ENCODE results near the gene CA10.

The CA10 gene

DNA sequence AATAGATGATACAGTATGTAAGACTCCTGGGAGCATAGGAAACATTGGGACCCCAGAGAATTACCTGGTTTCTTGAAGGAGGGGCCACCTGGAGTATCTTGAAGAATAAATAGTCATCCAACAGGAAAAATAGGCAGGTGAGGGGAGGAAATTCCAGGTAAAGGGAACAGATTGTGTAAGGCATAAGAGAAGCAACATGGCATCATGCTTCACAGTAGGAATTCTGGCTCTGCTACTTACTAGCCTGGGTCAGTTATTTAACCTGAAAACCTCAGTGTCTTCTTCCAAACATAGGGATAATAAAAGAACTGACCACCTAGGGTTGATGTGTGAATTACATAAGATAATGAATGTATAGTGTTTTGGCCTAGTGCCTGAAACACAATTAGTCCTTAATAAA lies 122.1 kb downstream of the CA10 start:
- H3K4me1 ChIP-seq (ENCODE audit: insufficient read depth, low read length) = no peaks in the 10 kb centered on the region
- H3K36me3 ChIP-seq (ENCODE audit: insufficient read depth, low read length) = no peaks in the 10 kb centered on the region
- H3K4me3 ChIP-seq (ENCODE audit: low read depth in 1 of 2, low read length in 2 of 2) = no peak overlapping the region
- no peak overlapping the region for H3K27ac ChIP-seq (ENCODE audit: low read depth, low read length)
- H3K9ac ChIP-seq (ENCODE audit: low read length) = no peak overlapping the region
- H3K27me3 ChIP-seq (ENCODE audit: control insufficient read depth in 1 of 2, insufficient read depth in 2 of 2, low read length in 2 of 2) = no peaks in the 10 kb centered on the region
- no peaks in the 10 kb centered on the region for H3K9me3 ChIP-seq (ENCODE audit: low read length)

DNA sequence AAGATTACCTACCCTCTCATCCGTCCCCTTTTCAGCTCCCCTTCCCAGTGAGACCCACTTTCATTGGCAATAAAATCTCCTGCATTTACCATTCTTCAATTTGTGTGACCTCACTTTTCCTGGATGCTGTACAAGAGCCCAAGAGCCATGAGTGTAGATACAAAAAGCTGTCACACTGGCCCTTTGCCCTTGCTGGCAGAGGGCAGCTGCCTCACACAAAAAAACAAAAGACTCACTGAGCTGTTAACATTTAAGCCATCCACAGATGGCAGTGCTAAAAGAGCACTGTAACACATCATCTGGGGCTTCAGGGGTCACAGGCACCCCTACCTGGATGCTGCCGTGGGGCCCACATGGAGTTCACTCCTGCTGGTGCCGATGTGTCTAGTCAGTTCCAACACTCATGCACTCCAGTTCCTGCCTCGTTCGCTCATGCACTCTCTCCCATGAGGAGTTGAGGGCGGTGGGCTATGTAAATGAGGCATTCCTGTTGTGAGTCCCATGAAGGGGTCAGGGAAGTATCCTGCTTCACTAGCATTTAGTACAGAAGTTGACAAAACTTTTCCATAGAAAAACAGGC lies 123.1 kb downstream of the CA10 start:
- Histone ChIP-seq H3K4me3 (ENCODE audit: low read depth in 1 of 2, low read length in 2 of 2) (no peak overlapping the region), H3K27me3 (ENCODE audit: control insufficient read depth in 1 of 2, insufficient read depth in 2 of 2, low read length in 2 of 2) (no peaks in the 10 kb centered on the region), H3K27ac (ENCODE audit: low read depth, low read length) (no peak overlapping the region), H3K9me3 (ENCODE audit: low read length) (no peaks in the 10 kb centered on the region), H3K4me1 (ENCODE audit: insufficient read depth, low read length) (no peaks in the 10 kb centered on the region), H3K36me3 (ENCODE audit: insufficient read depth, low read length) (no peaks in the 10 kb centered on the region), H3K9ac (ENCODE audit: low read length) (no peak overlapping the region)

DNA sequence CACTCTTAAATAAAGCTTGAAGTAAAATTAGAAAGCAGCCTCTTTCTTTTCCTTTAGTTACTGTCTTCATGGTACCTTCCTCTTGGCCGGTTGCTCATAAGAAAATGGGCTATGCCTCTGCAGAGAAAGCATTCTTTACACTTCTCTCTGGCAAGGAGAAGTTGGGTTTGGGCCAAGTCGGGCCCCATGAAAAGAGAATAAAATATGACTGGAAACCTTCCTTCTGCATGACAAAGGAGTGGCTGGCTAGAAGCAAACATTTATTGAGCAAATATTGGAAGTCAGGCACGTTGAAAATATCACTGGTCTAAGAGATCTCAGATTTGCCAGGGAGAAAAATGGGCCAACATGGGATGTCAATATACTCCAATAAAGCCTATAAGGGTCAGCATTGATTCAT lies 126.1 kb downstream of the CA10 start:
- H3K27me3 ChIP-seq (ENCODE audit: control insufficient read depth in 1 of 2, insufficient read depth in 2 of 2, low read length in 2 of 2) = no peaks in the 10 kb centered on the region
- H3K27ac ChIP-seq (ENCODE audit: low read depth, low read length) = no peak overlapping the region
- no peak overlapping the region for H3K9ac ChIP-seq (ENCODE audit: low read length)
- no peak overlapping the region for H3K4me3 ChIP-seq (ENCODE audit: low read depth in 1 of 2, low read length in 2 of 2)
- no peaks in the 10 kb centered on the region for H3K36me3 ChIP-seq (ENCODE audit: insufficient read depth, low read length)
- H3K4me1 ChIP-seq (ENCODE audit: insufficient read depth, low read length) = no peaks in the 10 kb centered on the region
- H3K9me3 ChIP-seq (ENCODE audit: low read length) = no peaks in the 10 kb centered on the region

DNA sequence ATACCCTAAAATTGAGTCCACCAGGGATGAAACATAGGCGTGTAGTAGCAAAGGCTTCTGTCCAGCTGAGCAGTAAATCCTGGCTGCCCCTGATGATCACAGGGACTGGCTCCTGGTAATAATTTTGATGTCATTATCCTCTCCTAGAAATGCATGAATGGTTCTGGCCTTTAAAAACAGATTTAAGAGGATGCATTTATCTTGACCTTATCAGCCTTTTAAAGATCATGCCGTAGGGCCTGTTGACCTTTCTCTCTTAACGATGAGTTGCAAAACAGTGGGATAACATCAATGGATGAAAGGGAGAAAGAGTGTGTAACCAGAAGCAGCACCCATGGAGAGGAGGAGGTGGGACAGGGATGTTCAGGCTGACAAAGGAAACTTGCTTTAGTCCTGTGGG lies 128.5 kb downstream of the CA10 start:
- H3K9me3 ChIP-seq (ENCODE audit: low read length) = no peaks in the 10 kb centered on the region
- no peaks in the 10 kb centered on the region for H3K36me3 ChIP-seq (ENCODE audit: insufficient read depth, low read length)
- no peak overlapping the region for H3K27ac ChIP-seq (ENCODE audit: low read depth, low read length)
- no peaks in the 10 kb centered on the region for H3K4me1 ChIP-seq (ENCODE audit: insufficient read depth, low read length)
- H3K9ac ChIP-seq (ENCODE audit: low read length) = no peak overlapping the region
- no peaks in the 10 kb centered on the region for H3K27me3 ChIP-seq (ENCODE audit: control insufficient read depth in 1 of 2, insufficient read depth in 2 of 2, low read length in 2 of 2)
- H3K4me3 ChIP-seq (ENCODE audit: low read depth in 1 of 2, low read length in 2 of 2) = no peak overlapping the region

DNA sequence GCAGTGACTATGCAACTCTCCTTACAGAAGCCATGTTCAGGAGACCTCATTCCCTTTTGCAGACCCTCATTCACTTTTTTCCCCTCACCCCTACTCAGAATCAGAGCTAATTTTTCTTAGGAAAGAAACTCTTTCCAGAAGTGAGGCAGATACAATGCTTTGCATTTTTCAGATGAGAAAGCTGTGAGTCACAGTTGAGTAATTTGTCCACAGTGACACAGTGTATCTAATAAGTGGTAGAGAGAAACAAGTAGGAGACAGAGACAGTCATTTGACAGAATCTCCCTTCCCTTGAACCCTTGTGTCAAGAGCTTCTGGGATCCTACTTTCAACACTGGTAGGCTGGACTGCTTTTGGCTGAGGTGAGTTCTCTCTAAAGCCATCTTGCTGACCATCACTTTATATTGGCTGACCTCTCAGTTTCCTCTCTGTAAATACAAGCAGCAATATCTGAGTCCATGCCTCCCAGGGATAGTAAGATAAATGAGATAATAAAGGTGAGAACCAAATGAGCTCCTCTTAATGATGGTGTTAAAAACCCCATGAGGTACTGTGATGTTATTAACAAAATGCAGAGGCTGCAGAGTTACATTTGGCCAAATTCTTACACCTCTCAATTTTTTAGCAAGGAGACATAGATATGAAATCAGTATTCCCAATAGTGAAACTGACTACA lies 130.8 kb downstream of the CA10 start:
- Histone ChIP-seq H3K9ac (ENCODE audit: low read length) (no peak overlapping the region), H3K27ac (ENCODE audit: low read depth, low read length) (no peak overlapping the region), H3K4me3 (ENCODE audit: low read depth in 1 of 2, low read length in 2 of 2) (no peak overlapping the region), H3K36me3 (ENCODE audit: insufficient read depth, low read length) (no peaks in the 10 kb centered on the region), H3K9me3 (ENCODE audit: low read length) (no peaks in the 10 kb centered on the region), H3K4me1 (ENCODE audit: insufficient read depth, low read length) (no peaks in the 10 kb centered on the region), H3K27me3 (ENCODE audit: control insufficient read depth in 1 of 2, insufficient read depth in 2 of 2, low read length in 2 of 2) (no peaks in the 10 kb centered on the region)

DNA sequence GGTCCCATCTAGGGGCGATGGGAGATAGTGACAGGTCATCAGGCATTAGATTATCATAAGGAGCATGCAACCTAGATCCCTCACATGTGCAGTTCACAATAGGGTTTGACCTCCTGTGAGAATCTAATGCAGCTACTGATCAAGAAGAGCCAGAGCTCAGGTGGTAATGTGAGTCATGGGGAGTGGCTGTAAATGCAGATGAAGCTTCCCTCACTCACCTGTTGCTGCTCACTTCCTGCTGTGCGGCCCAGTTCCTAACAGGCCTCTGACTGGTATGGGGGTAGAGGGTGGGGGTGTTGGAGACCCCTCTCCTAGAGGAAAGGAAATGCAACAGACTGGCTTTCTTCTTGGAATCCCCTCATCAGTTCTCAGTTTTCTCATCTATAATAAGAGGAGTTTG lies 131.4 kb downstream of the CA10 start:
- Histone ChIP-seq H3K27me3 (ENCODE audit: control insufficient read depth in 1 of 2, insufficient read depth in 2 of 2, low read length in 2 of 2) (no peaks in the 10 kb centered on the region), H3K36me3 (ENCODE audit: insufficient read depth, low read length) (no peaks in the 10 kb centered on the region), H3K27ac (ENCODE audit: low read depth, low read length) (no peak overlapping the region), H3K4me3 (ENCODE audit: low read depth in 1 of 2, low read length in 2 of 2) (no peak overlapping the region), H3K4me1 (ENCODE audit: insufficient read depth, low read length) (no peaks in the 10 kb centered on the region), H3K9me3 (ENCODE audit: low read length) (no peaks in the 10 kb centered on the region), H3K9ac (ENCODE audit: low read length) (no peak overlapping the region)

DNA sequence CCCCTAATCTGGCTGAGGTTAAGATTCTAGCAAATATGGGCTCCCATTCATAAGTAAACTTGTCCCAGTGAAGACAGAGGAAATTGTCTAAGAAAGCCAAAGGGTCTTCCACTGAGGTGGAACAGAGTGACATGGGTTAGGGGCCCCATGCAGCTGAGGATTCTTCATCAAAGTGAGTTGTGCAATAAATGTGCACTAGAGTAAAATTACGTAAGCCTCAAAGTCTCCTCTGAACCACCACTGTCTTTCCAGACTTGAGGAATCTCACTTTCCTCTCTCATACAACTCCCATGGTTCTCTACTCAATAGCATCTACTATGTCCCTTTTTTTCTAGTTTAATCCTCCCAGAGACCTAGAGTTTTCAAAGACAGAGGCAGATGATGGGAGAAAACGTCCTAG lies 132.4 kb downstream of the CA10 start:
- H3K4me3 ChIP-seq (ENCODE audit: low read depth in 1 of 2, low read length in 2 of 2) = no peak overlapping the region

DNA sequence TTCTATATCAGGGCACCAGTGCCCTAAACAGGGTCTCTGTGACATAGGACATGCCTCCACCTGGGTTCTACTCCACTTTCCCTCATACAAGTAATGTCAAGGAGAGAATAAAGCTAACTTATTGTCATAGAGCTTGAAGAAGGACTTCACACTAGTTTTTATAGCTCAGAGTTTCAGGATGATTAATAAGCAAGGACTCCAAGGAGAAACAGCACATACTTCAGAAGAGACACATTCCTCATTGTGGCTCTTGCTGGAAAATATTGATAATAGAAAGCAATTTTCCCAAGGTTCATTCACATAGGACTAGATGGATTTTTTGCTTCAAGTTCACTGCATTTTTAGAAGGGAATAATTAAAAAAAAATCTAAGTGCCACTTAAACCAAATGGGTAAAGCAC lies 133.3 kb downstream of the CA10 start:
- Histone ChIP-seq H3K9me3 (ENCODE audit: low read length) (no peaks in the 10 kb centered on the region), H3K4me3 (ENCODE audit: low read depth in 1 of 2, low read length in 2 of 2) (no peak overlapping the region), H3K27ac (ENCODE audit: low read depth, low read length) (no peak overlapping the region), H3K4me1 (ENCODE audit: insufficient read depth, low read length) (no peaks in the 10 kb centered on the region), H3K36me3 (ENCODE audit: insufficient read depth, low read length) (no peaks in the 10 kb centered on the region), H3K27me3 (ENCODE audit: control insufficient read depth in 1 of 2, insufficient read depth in 2 of 2, low read length in 2 of 2) (no peaks in the 10 kb centered on the region), H3K9ac (ENCODE audit: low read length) (no peak overlapping the region)

More for the DNA sequence above, 132.4 kb downstream of the CA10 start:
- Histone ChIP-seq H3K4me1 (ENCODE audit: insufficient read depth, low read length) (no peaks in the 10 kb centered on the region), H3K9ac (ENCODE audit: low read length) (no peak overlapping the region), H3K9me3 (ENCODE audit: low read length) (no peaks in the 10 kb centered on the region), H3K27ac (ENCODE audit: low read depth, low read length) (no peak overlapping the region), H3K36me3 (ENCODE audit: insufficient read depth, low read length) (no peaks in the 10 kb centered on the region), H3K27me3 (ENCODE audit: control insufficient read depth in 1 of 2, insufficient read depth in 2 of 2, low read length in 2 of 2) (no peaks in the 10 kb centered on the region)

DNA sequence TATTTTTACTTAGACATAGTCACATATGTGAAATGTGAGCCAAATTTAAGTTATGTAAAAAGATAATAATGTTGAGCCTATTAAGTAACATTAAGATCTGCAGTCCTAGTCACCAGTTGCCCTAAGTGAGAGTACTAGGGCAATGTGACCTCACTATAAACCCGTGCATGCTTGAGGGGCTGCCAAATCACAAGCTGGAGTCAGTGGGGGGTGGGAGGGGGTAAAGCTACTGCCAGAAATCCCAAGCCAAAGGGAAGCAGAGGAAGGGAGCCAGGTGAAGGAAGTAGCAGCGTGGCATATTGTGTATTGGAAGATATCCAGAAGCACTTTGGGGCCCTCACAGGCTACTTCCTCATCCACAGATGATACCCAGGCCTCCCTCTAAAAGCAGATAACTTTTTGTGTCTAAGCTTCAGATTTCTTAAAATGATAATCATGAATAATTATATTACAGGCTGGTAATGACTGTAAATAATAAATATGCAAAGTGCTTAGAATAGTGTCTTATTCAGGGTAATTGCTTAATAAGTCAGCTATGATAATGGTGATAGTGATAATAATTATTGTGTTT lies 134.1 kb downstream of the CA10 start:
- no peaks in the 10 kb centered on the region for H3K36me3 ChIP-seq (ENCODE audit: insufficient read depth, low read length)
- no peaks in the 10 kb centered on the region for H3K4me1 ChIP-seq (ENCODE audit: insufficient read depth, low read length)
- H3K9ac ChIP-seq (ENCODE audit: low read length) = no peak overlapping the region
- no peaks in the 10 kb centered on the region for H3K9me3 ChIP-seq (ENCODE audit: low read length)
- no peaks in the 10 kb centered on the region for H3K27me3 ChIP-seq (ENCODE audit: control insufficient read depth in 1 of 2, insufficient read depth in 2 of 2, low read length in 2 of 2)
- no peak overlapping the region for H3K27ac ChIP-seq (ENCODE audit: low read depth, low read length)
- H3K4me3 ChIP-seq (ENCODE audit: low read depth in 1 of 2, low read length in 2 of 2) = no peak overlapping the region

DNA sequence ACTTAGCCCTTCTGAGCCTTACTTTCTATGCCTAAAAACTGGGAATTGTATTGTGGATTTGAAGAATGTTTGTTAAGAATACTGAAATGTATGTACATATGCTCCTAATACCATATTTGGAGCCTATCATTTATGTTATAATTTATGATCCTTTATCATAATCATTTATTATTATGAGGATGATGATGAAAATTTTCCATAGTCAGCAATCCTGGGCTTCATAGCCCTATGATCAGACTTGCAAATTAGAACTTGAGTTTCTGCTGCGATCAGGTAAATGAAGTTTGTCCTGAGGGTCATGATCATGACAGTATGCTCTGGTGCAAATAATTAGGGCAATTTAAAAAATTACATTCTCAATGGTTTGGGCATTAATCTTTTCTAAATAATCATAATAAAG lies 147.4 kb downstream of the CA10 start:
- no peaks in the 10 kb centered on the region for H3K27me3 ChIP-seq (ENCODE audit: control insufficient read depth in 1 of 2, insufficient read depth in 2 of 2, low read length in 2 of 2)
- H3K9me3 ChIP-seq (ENCODE audit: low read length) = no peaks in the 10 kb centered on the region
- H3K27ac ChIP-seq (ENCODE audit: low read depth, low read length) = no peak overlapping the region
- no peaks in the 10 kb centered on the region for H3K36me3 ChIP-seq (ENCODE audit: insufficient read depth, low read length)
- no peak overlapping the region for H3K9ac ChIP-seq (ENCODE audit: low read length)
- H3K4me1 ChIP-seq (ENCODE audit: insufficient read depth, low read length) = no peaks in the 10 kb centered on the region
- H3K4me3 ChIP-seq (ENCODE audit: low read depth in 1 of 2, low read length in 2 of 2) = no peak overlapping the region

DNA sequence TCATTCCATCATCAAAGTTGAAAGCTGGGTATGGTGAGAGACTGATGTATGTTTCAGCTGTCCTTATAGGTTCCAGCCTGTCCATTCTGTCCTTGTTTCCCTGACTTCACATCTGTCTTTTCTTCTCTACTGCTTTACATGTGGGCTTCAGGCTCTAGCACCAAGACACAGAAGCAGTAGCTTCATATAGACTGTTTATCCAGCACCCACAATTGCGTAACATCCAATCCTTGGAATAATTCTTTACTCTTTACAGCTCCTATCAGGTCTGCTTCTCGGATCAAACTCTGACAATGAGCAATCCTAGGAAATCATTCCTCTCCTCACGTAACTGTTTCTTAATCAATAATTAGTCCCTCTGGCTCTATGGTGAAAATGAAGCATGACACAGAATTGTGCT lies 158.9 kb downstream of the CA10 start:
- Histone ChIP-seq H3K27ac (ENCODE audit: low read depth, low read length) (no peak overlapping the region), H3K9ac (ENCODE audit: low read length) (no peak overlapping the region), H3K4me3 (ENCODE audit: low read depth in 1 of 2, low read length in 2 of 2) (no peak overlapping the region), H3K36me3 (ENCODE audit: insufficient read depth, low read length) (no peaks in the 10 kb centered on the region), H3K4me1 (ENCODE audit: insufficient read depth, low read length) (no peaks in the 10 kb centered on the region), H3K27me3 (ENCODE audit: control insufficient read depth in 1 of 2, insufficient read depth in 2 of 2, low read length in 2 of 2) (no peaks in the 10 kb centered on the region), H3K9me3 (ENCODE audit: low read length) (no peaks in the 10 kb centered on the region)

DNA sequence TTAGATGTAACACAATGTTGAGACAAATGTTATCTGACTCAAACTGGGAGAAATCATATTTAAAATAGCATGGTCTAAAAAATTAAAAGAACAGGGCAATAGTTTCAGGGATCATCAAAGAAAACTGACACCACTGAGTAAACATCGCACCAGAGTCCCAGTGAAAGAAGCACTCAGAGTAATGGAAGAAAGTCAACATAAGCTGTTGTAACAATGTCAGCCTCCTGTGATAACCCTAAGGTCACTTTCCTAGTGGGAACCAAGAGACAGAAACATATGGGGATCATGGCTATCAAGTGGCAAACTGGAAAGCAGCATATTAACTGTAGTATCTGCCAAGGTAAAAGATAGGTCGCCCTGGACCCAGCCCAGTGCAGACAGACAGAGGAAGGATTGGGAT lies 160.8 kb downstream of the CA10 start:
- no peaks in the 10 kb centered on the region for H3K9me3 ChIP-seq (ENCODE audit: low read length)
- no peak overlapping the region for H3K9ac ChIP-seq (ENCODE audit: low read length)
- no peaks in the 10 kb centered on the region for H3K27me3 ChIP-seq (ENCODE audit: control insufficient read depth in 1 of 2, insufficient read depth in 2 of 2, low read length in 2 of 2)
- no peak overlapping the region for H3K4me3 ChIP-seq (ENCODE audit: low read depth in 1 of 2, low read length in 2 of 2)
- no peaks in the 10 kb centered on the region for H3K36me3 ChIP-seq (ENCODE audit: insufficient read depth, low read length)
- H3K4me1 ChIP-seq (ENCODE audit: insufficient read depth, low read length) = no peaks in the 10 kb centered on the region
- H3K27ac ChIP-seq (ENCODE audit: low read depth, low read length) = no peak overlapping the region
